LHCN-M2 (cell line): ENCODE results near the gene HCN2. TPM values are rescaled to one million over a fixed set of nuclear protein-coding genes. Genes with fewer than 3 reads are reported as not detected.

Experiments
- DNase-seq: peaks from one replicate; pipeline ENCODE4 v3.0.0-alpha.2; 2012; ENCODE audit warnings: low read depth
- total RNA-seq: library from RNA; depleted of rRNA; stranded (reverse); fragments of >200 nt; gene quantifications from 2 replicates; pipeline ENCODE4 v1.2.3, GENCODE V29; 2014

Gene HCN2
- total RNA-seq, 1 experiment from 2014 or later: 1.9 TPM

GRCh38 chr19:651114-651818, 61.6 kb downstream of the HCN2 start:
- no peak for DNase-seq

GRCh38 chr19:651991-652390, 62.3 kb downstream of the HCN2 start:
- DNase-seq: no peak

GRCh38 chr19:652467-653389, 63.0 kb downstream of the HCN2 start:
- DNase-seq: no peak

- no peak for DNase-seq
These were observed 63.7 kb downstream of the HCN2 start for GRCh38 chr19:653425-653824.

- no peak for DNase-seq
These were observed 66.0 kb downstream of the HCN2 start for GRCh38 chr19:655691-656090.

GRCh38 chr19:656751-657559, 67.3 kb downstream of the HCN2 start:
- peak; percentile 51 for DNase-seq

- no peak for DNase-seq
These were observed 67.9 kb downstream of the HCN2 start for GRCh38 chr19:657611-658010.

- no peak for DNase-seq
These were observed 68.6 kb downstream of the HCN2 start for GRCh38 chr19:658059-658839.

- peak; percentile 86 for DNase-seq
These were observed 69.5 kb downstream of the HCN2 start for GRCh38 chr19:658916-659839.

- DNase-seq: no peak
These were observed 71.2 kb downstream of the HCN2 start for GRCh38 chr19:660793-661426.

- DNase-seq: peak; percentile 30
These were observed 71.9 kb downstream of the HCN2 start for GRCh38 chr19:661427-662196.

- no peak for DNase-seq
These were observed 72.7 kb downstream of the HCN2 start for GRCh38 chr19:662207-662961.

GRCh38 chr19:662962-663681, 73.4 kb downstream of the HCN2 start, which contains the start of gene RNF126:
Gene RNF126 (minus strand): TSS chr19:663214. CDS start chr19:663121, 93 bp downstream.
- peak; percentile 91 for DNase-seq

GRCh38 chr19:663682-664117, 74.0 kb downstream of the HCN2 start:
- no peak for DNase-seq

GRCh38 chr19:664913-665443, 75.3 kb downstream of the HCN2 start:
- peak; percentile 57 for DNase-seq
